ENCODE results near the gene TNFAIP8L2. TPM values are rescaled to one million over a fixed set of nuclear protein-coding genes. Genes with fewer than 3 reads are reported as not detected.
A peak's percentile ranks its signal among the peaks of the same experiment; 100 is the strongest.
"Not testable (repeated sequence)": the region's sequence is repeated elsewhere in the genome, so short reads cannot be mapped to it uniquely, and the experiment has no call there.

The TNFAIP8L2 gene
- total RNA-seq, 1 experiment from 2014 or later = not detected

DNA sequence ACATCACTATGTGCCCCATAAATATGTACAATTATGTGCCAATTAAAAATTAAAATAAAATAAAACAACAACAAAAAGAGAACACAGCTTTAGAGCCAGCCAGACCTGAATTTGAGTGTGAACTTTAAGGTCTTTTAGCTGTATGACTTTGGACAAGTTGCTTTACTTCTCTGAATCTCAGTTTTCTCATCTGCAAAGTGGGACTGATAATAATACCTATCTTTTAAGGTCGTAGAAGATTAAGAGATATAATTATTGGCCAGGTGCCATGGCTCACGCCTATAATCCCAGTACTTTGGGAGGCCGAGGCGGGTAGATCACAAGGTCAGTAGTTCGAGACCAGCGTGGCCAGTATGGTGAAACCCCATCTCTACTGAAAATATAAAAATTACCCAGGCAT lies 36.9 kb downstream of the TNFAIP8L2 start:
- no peak overlapping the region for H3K27ac ChIP-seq
- H3K4me1 ChIP-seq = peaks cover 2% of the 10 kb centered on the region; the same call in 1 of the 2 replicates
- H3K36me3 ChIP-seq = no peaks in the 10 kb centered on the region
- no peaks in the 10 kb centered on the region for H3K27me3 ChIP-seq
- H3K4me3 ChIP-seq = no peak overlapping the region
- H3K9me3 ChIP-seq (replicated peaks) = no peaks in the 10 kb centered on the region
- DNase-seq = no peak

DNA sequence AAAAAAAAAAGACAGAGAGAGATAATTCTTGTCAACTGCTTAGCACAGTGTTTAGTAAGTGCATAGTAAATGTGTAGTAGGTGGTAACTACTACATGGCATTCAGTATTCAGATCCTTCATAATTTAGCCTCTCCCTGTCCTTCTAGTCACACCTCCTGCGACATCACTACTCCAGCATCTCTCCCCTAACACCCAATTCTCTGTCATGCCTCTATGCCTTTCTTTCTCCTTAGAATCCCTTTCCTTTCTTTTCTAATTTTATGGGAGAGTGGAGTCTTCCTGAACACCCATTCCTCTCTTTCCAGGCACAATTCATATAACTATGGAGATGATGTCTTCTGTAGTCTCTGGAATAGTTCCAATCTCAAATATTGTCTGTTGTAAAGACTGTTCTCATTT lies 37.4 kb downstream of the TNFAIP8L2 start:
- Histone ChIP-seq H3K27ac (no peak overlapping the region), H3K36me3 (no peaks in the 10 kb centered on the region), H3K27me3 (no peaks in the 10 kb centered on the region), H3K9me3 (replicated peaks) (no peaks in the 10 kb centered on the region), H3K4me3 (no peak overlapping the region), H3K4me1 (peaks cover 2% of the 10 kb centered on the region; the same call in 1 of the 2 replicates)
- no peak for DNase-seq

DNA sequence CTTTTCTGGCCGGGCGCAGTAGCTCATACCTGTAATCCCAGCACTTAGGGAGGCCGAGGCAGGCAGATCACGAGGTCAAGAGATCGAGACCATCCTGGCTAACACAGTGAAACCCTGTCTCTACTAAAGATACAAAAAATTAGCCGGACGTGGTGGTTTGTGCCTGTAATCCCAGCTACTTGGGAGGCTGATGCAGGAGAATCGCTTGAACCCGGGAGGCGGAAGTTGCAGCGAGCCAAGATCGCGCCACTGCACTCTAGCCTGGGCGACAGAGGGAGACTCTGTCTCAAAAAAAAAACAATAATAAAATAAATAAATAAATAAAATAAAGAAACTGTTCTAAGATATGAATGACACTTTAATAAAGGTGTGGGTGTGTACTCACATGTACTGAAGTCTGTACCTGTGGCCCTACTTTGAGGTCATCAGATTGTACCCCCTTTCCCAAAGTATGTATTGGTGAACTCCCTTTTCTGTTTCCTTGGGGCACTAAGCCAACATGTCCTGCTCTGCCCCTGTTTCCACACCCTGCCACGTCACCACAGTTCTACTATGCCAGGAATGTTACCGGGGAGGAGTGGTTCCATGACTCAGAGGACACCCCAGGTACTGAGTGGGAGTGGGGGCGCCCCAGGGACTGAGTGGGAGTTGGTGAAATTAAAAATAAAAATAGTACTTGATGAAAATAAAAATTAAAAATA lies 38.6 kb downstream of the TNFAIP8L2 start:
- peak overlapping the region; percentile 44 for H3K4me3 ChIP-seq
- DNase-seq = peak; percentile 55 to 62
- not testable (repeated sequence) for H3K36me3 ChIP-seq; H3K4me1 ChIP-seq; H3K9me3 ChIP-seq (replicated peaks); H3K27me3 ChIP-seq
- peak overlapping the region; percentile 10; the same call in 1 of the 2 replicates for H3K27ac ChIP-seq

DNA sequence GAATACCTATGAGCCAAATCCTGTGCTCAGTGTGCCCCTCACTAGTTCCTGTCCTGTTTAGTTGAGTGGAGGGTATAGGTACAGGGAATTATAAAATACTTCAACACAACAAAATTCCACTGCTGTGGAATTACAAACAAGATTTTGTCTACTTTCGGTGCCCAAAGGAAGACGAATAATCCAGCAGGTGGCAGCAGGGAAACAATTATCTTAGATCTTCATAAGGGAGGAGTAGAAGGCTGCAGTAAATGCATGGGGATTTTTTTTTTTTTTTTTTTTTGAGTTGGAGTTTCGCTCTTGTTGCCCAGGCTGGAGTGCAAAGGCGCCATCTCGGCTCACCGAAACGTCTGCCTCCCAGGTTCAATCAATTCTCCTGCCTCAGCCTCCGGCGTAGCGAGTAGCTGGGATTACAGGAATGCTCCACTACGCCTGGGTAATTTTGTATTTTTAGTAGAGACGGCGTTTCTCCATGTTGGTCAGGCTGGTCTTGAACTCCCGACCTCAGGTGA lies 39.9 kb downstream of the TNFAIP8L2 start:
- Histone ChIP-seq H3K4me1 (peaks cover 2% of the 10 kb centered on the region; the same call in 1 of the 2 replicates), H3K9me3 (replicated peaks) (no peaks in the 10 kb centered on the region), H3K36me3 (no peaks in the 10 kb centered on the region), H3K27me3 (no peaks in the 10 kb centered on the region), H3K27ac (no peak overlapping the region), H3K4me3 (peak overlapping the region; percentile 44)
- peak; percentile 71 to 86 for DNase-seq

DNA sequence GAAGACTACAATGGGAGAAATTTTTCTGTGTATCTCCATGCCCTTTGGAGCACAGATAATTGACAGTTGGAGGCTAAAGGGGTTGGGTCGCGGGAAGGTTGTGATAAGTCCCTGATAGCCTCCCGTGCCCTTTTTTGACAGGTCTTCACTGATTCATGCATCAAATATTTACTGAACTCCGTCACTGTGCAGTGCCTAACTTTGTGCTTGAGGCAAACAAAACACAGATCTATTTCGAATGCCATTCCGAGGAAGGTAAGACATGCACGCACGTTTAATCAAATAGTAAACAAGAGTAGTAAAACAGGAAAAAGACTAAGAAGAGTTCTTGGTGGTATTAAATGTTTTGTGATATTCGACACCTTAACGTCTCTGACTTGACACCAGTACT lies 41.4 kb downstream of the TNFAIP8L2 start:
- Histone ChIP-seq H3K36me3 (peaks cover 4% of the 10 kb centered on the region; the same call in 1 of the 2 replicates), H3K4me1 (peaks cover 2% of the 10 kb centered on the region; the same call in 1 of the 2 replicates), H3K27me3 (no peaks in the 10 kb centered on the region), H3K4me3 (peak overlapping the region; percentile 73), H3K27ac (no peak overlapping the region; the same call in 1 of the 2 replicates), H3K9me3 (replicated peaks) (no peaks in the 10 kb centered on the region)
- DNase-seq = no peak

DNA sequence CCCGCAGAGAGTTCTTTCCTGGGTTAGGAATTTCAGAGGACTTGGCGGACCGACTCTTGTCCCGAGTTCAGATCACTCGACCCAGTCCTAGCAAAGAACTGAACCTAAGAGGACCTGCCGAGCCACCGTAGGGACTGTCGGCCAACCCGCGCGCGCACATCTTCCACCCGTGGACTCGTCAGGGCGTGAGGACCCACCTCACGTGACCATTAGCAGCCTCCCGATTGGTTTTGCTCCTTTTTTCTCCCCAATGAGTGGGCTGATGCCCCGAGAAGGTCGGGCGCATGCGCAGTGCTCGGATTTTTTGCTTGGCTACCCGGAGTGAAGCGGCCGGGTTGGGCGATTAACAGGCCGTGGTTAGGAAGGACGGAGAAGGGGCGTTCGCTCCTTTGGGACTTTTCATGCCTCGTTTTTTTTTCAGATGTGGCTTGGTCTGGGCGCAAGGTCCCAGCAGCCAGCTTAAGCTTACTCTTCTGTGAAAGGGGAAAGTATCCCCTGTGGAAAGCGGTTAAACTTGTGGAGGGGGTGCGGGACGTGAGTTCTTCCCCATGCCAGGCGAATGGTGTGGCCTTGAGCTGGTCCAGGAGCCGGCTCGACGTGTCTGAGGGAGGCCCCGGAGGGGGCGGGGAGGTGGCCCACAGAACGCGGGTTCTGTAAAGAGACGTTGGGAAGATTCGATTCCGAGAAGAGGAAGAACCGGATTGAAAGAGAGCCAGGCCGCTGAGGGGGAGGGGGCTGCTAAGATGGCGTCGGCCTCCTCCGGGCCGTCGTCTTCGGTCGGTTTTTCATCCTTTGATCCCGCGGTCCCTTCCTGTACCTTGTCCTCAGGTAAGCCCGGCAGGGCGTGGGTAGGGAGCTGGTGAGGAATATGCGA lies 42.0 kb downstream of the TNFAIP8L2 start, which contains the start of gene PIP5K1A:
Gene PIP5K1A, plus strand, starts transcription at position 299 of the 874 bp plus-strand sequence. Its CDS starts 445 bp downstream, at position 744.
- peak within 1 kb of the TSS; percentile 73 for H3K4me3 ChIP-seq
- H3K27me3 ChIP-seq = no peaks in the 10 kb centered on the region
- H3K9me3 ChIP-seq (replicated peaks) = no peaks in the 10 kb centered on the region
- peak; percentile 98 to 99 for DNase-seq
- H3K4me1 ChIP-seq = peaks cover 2% of the 10 kb centered on the region; the same call in 1 of the 2 replicates
- peaks cover 4% of the 10 kb centered on the region; the same call in 1 of the 2 replicates for H3K36me3 ChIP-seq
- H3K27ac ChIP-seq = peak within 1 kb of the TSS; percentile 53

DNA sequence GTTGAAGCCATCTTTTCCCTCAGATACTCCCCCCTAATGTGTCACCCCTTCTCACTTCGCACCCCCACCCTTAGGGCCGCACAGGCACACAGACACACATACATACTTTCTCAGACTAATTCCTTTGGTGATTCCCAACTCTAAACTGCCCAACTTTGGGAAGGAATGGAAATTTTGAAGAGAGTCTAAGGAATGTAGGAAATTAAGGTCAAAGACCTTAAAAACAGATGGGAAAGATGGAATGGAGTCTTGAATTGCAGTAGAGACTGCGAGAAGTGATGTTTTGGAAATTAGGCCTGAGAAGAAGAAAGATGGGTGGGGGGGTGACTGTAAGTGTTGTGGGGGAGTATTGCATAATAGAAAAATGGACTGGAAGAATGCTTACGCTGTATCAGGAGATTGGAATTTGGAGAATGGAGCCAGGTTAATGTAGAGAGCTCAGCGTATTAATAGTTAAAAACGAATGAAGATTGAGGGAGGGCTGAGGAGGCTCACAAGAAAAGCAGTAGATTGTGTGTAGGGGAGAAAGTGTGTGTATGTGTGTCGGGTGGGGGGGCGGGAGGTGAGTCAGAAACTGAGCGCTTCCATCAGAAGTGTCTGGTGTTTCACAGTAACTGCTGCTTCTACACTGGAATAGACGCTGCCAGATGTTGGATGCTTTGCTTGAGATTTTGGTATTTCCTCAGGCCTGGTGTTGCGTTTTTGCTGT lies 43.6 kb downstream of the TNFAIP8L2 start:
- H3K27me3 ChIP-seq = no peaks in the 10 kb centered on the region
- no peak overlapping the region for H3K27ac ChIP-seq
- no peaks in the 10 kb centered on the region for H3K9me3 ChIP-seq (replicated peaks)
- H3K36me3 ChIP-seq = peaks cover 6% of the 10 kb centered on the region; the same call in 1 of the 2 replicates
- H3K4me3 ChIP-seq = peak overlapping the region; percentile 73
- DNase-seq = no peak
- peaks cover 2% of the 10 kb centered on the region; the same call in 1 of the 2 replicates for H3K4me1 ChIP-seq

DNA sequence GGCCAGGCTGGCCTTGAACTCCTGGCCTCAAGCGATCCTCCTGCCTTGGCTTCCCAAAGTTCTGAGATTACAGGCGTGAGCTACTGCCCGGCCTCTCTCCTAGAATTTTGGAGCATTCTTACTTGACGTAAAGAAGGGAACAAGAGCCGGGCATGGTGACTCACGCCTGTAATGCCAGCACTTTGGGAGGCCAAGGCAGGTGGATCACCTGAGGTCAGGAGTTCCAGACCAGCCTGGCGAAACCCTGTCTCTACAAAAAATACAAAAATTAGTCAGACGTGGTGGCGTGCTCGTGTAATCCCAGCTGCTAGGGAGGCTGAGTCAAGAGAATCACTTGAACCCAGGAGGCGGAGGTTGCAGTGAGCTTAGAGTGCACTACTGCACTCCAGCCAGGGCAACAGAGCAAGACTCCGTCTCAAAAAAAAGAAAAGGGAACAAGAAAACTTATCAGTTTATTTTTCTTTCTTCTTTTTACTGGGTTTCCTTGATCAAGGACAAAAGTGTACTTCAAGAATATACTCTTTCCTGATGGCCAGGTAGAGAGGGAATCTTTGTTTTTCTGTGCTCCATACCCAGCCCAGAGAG lies 49.0 kb downstream of the TNFAIP8L2 start:
- DNase-seq; H3K27ac ChIP-seq; H3K9me3 ChIP-seq (replicated peaks); H3K4me3 ChIP-seq; H3K27me3 ChIP-seq; H3K4me1 ChIP-seq: not testable (repeated sequence)
- peaks cover 35% of the 10 kb centered on the region for H3K36me3 ChIP-seq

Other genes starting within 250 kb of the TNFAIP8L2 start
- 42.8 and 46.2 TPM in 2 replicates for gene SETDB1, start 230.3 kb upstream of the TNFAIP8L2 start, total RNA-seq (2014; rRNA removed; shearing (Covaris generic))
- 87.3 and 95.2 TPM in 2 replicates for gene CERS2, start 181.8 kb upstream of the TNFAIP8L2 start, total RNA-seq (2014; rRNA removed; shearing (Covaris generic))
- not detected in 2 replicates for gene ANXA9, start 174.4 kb upstream of the TNFAIP8L2 start, total RNA-seq (2014; rRNA removed; shearing (Covaris generic))
- gene MINDY1, start 149.7 kb upstream of the TNFAIP8L2 start, total RNA-seq (2014; rRNA removed; shearing (Covaris generic)) = 2.0 and 2.5 TPM in 2 replicates
- gene PRUNE1, start 148.2 kb upstream of the TNFAIP8L2 start, total RNA-seq (2014; rRNA removed; shearing (Covaris generic)) = 15.0 and 17.4 TPM in 2 replicates
- 0.22 and 0.56 TPM in 2 replicates for gene BNIPL, start 120.1 kb upstream of the TNFAIP8L2 start, total RNA-seq (2014; rRNA removed; shearing (Covaris generic))
- gene C1orf56, start 108.9 kb upstream of the TNFAIP8L2 start, total RNA-seq (2014; rRNA removed; shearing (Covaris generic)) = 1.8 and 2.0 TPM in 2 replicates
- 42.2 and 48.3 TPM in 2 replicates for gene CDC42SE1, start 97.0 kb upstream of the TNFAIP8L2 start, total RNA-seq (2014; rRNA removed; shearing (Covaris generic))
- gene MLLT11, start 96.3 kb upstream of the TNFAIP8L2 start, total RNA-seq (2014; rRNA removed; shearing (Covaris generic)) = 14.9 and 15.7 TPM in 2 replicates
- gene GABPB2, start 85.9 kb upstream of the TNFAIP8L2 start, total RNA-seq (2014; rRNA removed; shearing (Covaris generic)) = 3.0 and 3.2 TPM in 2 replicates
- gene SEMA6C, start 10.0 kb upstream of the TNFAIP8L2 start, total RNA-seq (2014; rRNA removed; shearing (Covaris generic)) = 11.2 and 12.5 TPM in 2 replicates
- 13.4 and 15.8 TPM in 2 replicates for gene LYSMD1, start 9.3 kb downstream of the TNFAIP8L2 start, total RNA-seq (2014; rRNA removed; shearing (Covaris generic))
- 48.9 and 57.8 TPM in 2 replicates for gene SCNM1, start 9.5 kb downstream of the TNFAIP8L2 start, total RNA-seq (2014; rRNA removed; shearing (Covaris generic))
- gene TMOD4, start 19.3 kb downstream of the TNFAIP8L2 start, total RNA-seq (2014; rRNA removed; shearing (Covaris generic)) = not detected in 2 replicates
- 49.4 and 55.2 TPM in 2 replicates for gene VPS72, start 33.5 kb downstream of the TNFAIP8L2 start, total RNA-seq (2014; rRNA removed; shearing (Covaris generic))
- gene PIP5K1A, start 41.9 kb downstream of the TNFAIP8L2 start, total RNA-seq (2014; rRNA removed; shearing (Covaris generic)) = 85.0 and 99.3 TPM in 2 replicates
- gene PSMD4, start 98.1 kb downstream of the TNFAIP8L2 start, total RNA-seq (2014; rRNA removed; shearing (Covaris generic)) = 130 and 132 TPM in 2 replicates
- gene ZNF687, start 125.7 kb downstream of the TNFAIP8L2 start, total RNA-seq (2014; rRNA removed; shearing (Covaris generic)) = 16.1 and 17.6 TPM in 2 replicates
- 29.4 and 32.3 TPM in 2 replicates for gene PI4KB, start 170.8 kb downstream of the TNFAIP8L2 start, total RNA-seq (2014; rRNA removed; shearing (Covaris generic))
- 29.1 and 33.2 TPM in 2 replicates for gene RFX5, start 190.6 kb downstream of the TNFAIP8L2 start, total RNA-seq (2014; rRNA removed; shearing (Covaris generic))
- 10.4 and 11.8 TPM in 2 replicates for gene SELENBP1, start 216.1 kb downstream of the TNFAIP8L2 start, total RNA-seq (2014; rRNA removed; shearing (Covaris generic))
- 355 and 363 TPM in 2 replicates for gene PSMB4, start 242.9 kb downstream of the TNFAIP8L2 start, total RNA-seq (2014; rRNA removed; shearing (Covaris generic))